IMR-90 (cell line): ENCODE data around the gene CABYR. TPM values are rescaled to one million over a fixed set of nuclear protein-coding genes. Genes with fewer than 3 reads are reported as not detected.

Experiments
- ATAC-seq: fragments of 200-7000 bp; cut with Tn5 transposase; 2 replicates; pipeline ENCODE4 v1.9.1; 2020; ENCODE audit warnings: low read depth, mild to moderate bottlenecking, moderate library complexity
- BruUV-seq: library from RNA; stranded (reverse); fragments of 400-500 nt; replicated peaks from 2 replicates; lab custom pipeline; 2021; lab: Mats Ljungman, UMichigan
- CTCF ChIA-PET: fragments of 300-600 bp; formaldehyde crosslinking; extraction: SDS; loops from one replicate; lab custom pipeline; 2021; ENCODE audit warnings: antibody characterized with exemption; lab: Yijun Ruan, JAX
- POLR2A ChIA-PET: fragments of 300-600 bp; sonication (Branson Sonifier 250); formaldehyde crosslinking; loops from one replicate; lab custom pipeline; 2022; ENCODE audit warnings: antibody characterized with exemption; ENCODE audit not compliant: unreplicated experiment; lab: Charles Lee
- DNase-seq: peaks from one replicate; pipeline ENCODE4 v3.0.0; 2013
- H2AFZ ChIP-seq: replicated peaks from 2 replicates; pipeline ENCODE3; 2013; ENCODE audit warnings: low read length, mild to moderate bottlenecking; ENCODE audit not compliant: poor library complexity
- H2AK5ac ChIP-seq: 2 replicates; pipeline ENCODE4 v1.6.1; 2013; ENCODE audit warnings: low read depth, low read length, inconsistent platforms
- H2AK9ac ChIP-seq: replicated peaks from 2 replicates; pipeline ENCODE3; 2013; ENCODE audit warnings: mild to moderate bottlenecking, low read depth, low read length, moderate library complexity; ENCODE audit not compliant: poor library complexity
- H2BK120ac ChIP-seq: 2 replicates; pipeline ENCODE4 v1.6.1; 2013; ENCODE audit warnings: low read depth, low read length, inconsistent platforms
- H2BK15ac ChIP-seq: 3 replicates; pipeline ENCODE4 v1.6.1; 2013; ENCODE audit warnings: low read depth, low read length, inconsistent platforms
- H2BK20ac ChIP-seq: 2 replicates; pipeline ENCODE4 v1.6.1; 2013; ENCODE audit warnings: low read depth, mild to moderate bottlenecking, inconsistent platforms, low read length, moderate library complexity
- H2BK5ac ChIP-seq: 2 replicates; pipeline ENCODE4 v1.6.1; 2013; ENCODE audit warnings: mild to moderate bottlenecking, low read depth, low read length, inconsistent platforms; ENCODE audit not compliant: poor library complexity, severe bottlenecking
- H3K14ac ChIP-seq: replicated peaks from 2 replicates; pipeline ENCODE4 v1.6.1; 2013; ENCODE audit warnings: low read depth, low read length, inconsistent platforms
- H3K18ac ChIP-seq: 2 replicates; pipeline ENCODE4 v1.6.1; 2013; ENCODE audit warnings: low read depth, low read length, control low read depth
- H3K23ac ChIP-seq: 2 replicates; pipeline ENCODE4 v1.6.1; 2013; ENCODE audit warnings: low read depth, low read length, inconsistent platforms
- H3K27ac ChIP-seq: 2 replicates; pipeline ENCODE4 v1.5.1; 2013; ENCODE audit warnings: mild to moderate bottlenecking, control low read depth, low read length; ENCODE audit not compliant: insufficient read depth
- H3K27me3 ChIP-seq: 2 replicates; pipeline ENCODE4 v1.6.1; 2013; ENCODE audit warnings: low read length; ENCODE audit not compliant: control insufficient read depth, insufficient read depth
- H3K36me3 ChIP-seq: 2 replicates; pipeline ENCODE4 v1.6.1; 2013; ENCODE audit warnings: low read length, mixed read lengths; ENCODE audit not compliant: control insufficient read depth, insufficient read depth
- H3K4ac ChIP-seq: 2 replicates; pipeline ENCODE4 v1.6.1; 2013; ENCODE audit warnings: low read depth, low read length, inconsistent platforms
- H3K4me1 ChIP-seq: 2 replicates; pipeline ENCODE4 v1.6.1; 2013; ENCODE audit warnings: low read length, mixed read lengths; ENCODE audit not compliant: control insufficient read depth, insufficient read depth
- H3K4me2 ChIP-seq: 2 replicates; pipeline ENCODE4 v1.6.1; 2013; ENCODE audit warnings: low read depth, mild to moderate bottlenecking, control low read depth, low read length, moderate library complexity
- H3K4me3 ChIP-seq: 2 replicates; pipeline ENCODE4 v1.5.1; 2013; ENCODE audit warnings: low read depth, mild to moderate bottlenecking, control low read depth, low read length, moderate library complexity; ENCODE audit not compliant: insufficient read depth
- H3K56ac ChIP-seq: 2 replicates; pipeline ENCODE4 v1.6.1; 2013; ENCODE audit warnings: low read length, inconsistent platforms; ENCODE audit not compliant: insufficient read depth; ENCODE audit errors: extremely low read depth
- H3K79me1 ChIP-seq, 2 experiments: 2 replicates each; pipeline ENCODE4 v1.6.1; 2013; ENCODE audit warnings: low read length in 2 of 2, inconsistent platforms in 1 of 2, low read depth in 1 of 2
- H3K9ac ChIP-seq: 2 replicates; pipeline ENCODE4 v1.6.1; 2013; ENCODE audit warnings: low read depth, low read length, control low read depth
- H3K9me1 ChIP-seq: 2 replicates; pipeline ENCODE4 v1.6.1; 2013; ENCODE audit warnings: low read length, inconsistent platforms; ENCODE audit not compliant: insufficient read depth
- H3K9me3 ChIP-seq: 2 replicates; pipeline ENCODE4 v1.6.1; 2013; ENCODE audit warnings: low read length; ENCODE audit not compliant: control insufficient read depth, insufficient read depth
- H4K20me1 ChIP-seq: 2 replicates; pipeline ENCODE4 v1.6.1; 2013; ENCODE audit warnings: low read length, inconsistent platforms; ENCODE audit not compliant: insufficient read depth
- H4K5ac ChIP-seq: 2 replicates; pipeline ENCODE4 v1.6.1; 2013; ENCODE audit warnings: mild to moderate bottlenecking, low read depth, low read length, control low read depth
- H4K8ac ChIP-seq, 2 experiments: 2 replicates each; pipeline ENCODE4 v1.6.1; 2013; ENCODE audit warnings: low read depth in 2 of 2, low read length in 2 of 2, control low read depth in 1 of 2, inconsistent platforms in 1 of 2
- H4K91ac ChIP-seq: 2 replicates; pipeline ENCODE4 v1.6.1; 2013; ENCODE audit warnings: low read depth, low read length, inconsistent platforms; ENCODE audit not compliant: insufficient read depth
- POLR2A ChIP-seq: IDR thresholded peaks from 2 replicates; pipeline ENCODE4 v1.6.1; 2012; ENCODE audit warnings: mild to moderate bottlenecking, low read depth, low read length
- WGBS, 2 experiments: methylation state at CpG; one replicate each; pipeline versions ENCODE4 v1.1.5 to v1.1.7; 2013; ENCODE audit warnings: missing lambda C conversion rate in 2 of 2; ENCODE audit not compliant: insufficient read length in 1 of 2; ENCODE audit errors: extremely low coverage in 2 of 2; 5-methylcytosine and 5-hydroxymethylcytosine counted together
- dilution Hi-C: fragments of 300-500 bp; cut with HindIII; formaldehyde crosslinking; loops from one replicate; pipeline ENCODE4 v1.14.3; 2018; ENCODE audit warnings: low sequenced_read_pairs; ENCODE audit not compliant: unreplicated experiment
- in situ Hi-C: fragments of 300-500 bp; cut with MboI; formaldehyde crosslinking; loops from 3 replicates; pipeline ENCODE4 v1.14.3; 2019; ENCODE audit warnings: low sequenced_read_pairs, inconsistent platforms, mixed read lengths
- intact Hi-C: fragments of 100-400 bp; cut with micrococcal nuclease; formaldehyde crosslinking; loops from 2 replicates; pipeline ENCODE4 v1.10.0; 2022
- polyA plus RNA-seq, 3 experiments: library from polyadenylated mRNA; depleted of rRNA; stranded (reverse); fragments of >200 nt; gene quantifications; 2 replicates each; pipeline ENCODE4 v1.2.3, GENCODE V29; 2012; ENCODE audit warnings: low replicate concordance in 1 of 3
- total RNA-seq: library from RNA; depleted of rRNA; stranded (reverse); fragments of >200 nt; gene quantifications from 2 replicates; pipeline ENCODE4 v1.2.3, GENCODE V29; 2012
- TF ChIP-seq, protein P1 (sequence below): conservative IDR thresholded peaks from 2 replicates; pipeline ENCODE4 v1.5.1; 2012; ENCODE audit warnings: mild to moderate bottlenecking, low read depth, low read length, improper control_type of control experiment

The CABYR gene
- total and polyA plus RNA-seq, 2 of the 4 experiments (the other 2 are of a cell fraction), result 4.1 to 6.2 TPM

DNA sequence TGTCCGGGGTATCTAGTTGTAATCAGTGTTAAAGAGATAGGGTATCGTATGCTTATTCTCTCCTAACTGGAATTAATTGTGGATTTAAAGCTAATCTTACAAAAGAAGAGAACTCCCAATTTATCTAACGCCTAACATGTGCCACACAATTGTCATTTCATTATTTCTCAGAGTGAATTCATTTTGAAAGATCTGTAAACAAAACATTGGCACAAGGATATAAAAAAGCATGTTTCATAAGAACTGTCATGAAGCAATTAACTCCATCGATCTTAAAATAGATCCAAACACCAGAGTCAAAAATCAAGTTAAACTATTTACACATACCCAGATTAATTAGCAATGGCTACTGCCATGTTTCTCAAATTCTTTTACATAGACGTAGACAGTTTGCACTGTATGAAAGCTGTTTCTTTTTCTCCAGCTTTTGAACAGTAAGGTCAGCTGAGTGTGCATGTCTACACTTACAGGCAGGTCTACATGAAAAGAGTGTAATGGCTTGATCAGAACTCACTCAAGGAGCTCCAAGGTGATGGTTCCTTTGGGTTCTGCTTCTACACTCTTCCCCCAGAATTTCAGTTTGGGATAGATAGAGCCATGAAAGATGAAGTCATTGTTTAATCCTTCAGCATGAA is 38.8 kb downstream of the CABYR start:
- DNase-seq (no peak), ATAC-seq (no peak)
- intact Hi-C loops (loop anchor here (2.0 to 5.0 kb wide), 3 partner anchors 180 to 310 kb away; no protein-coding TSS in a partner anchor), dilution Hi-C loops (no loop called here), in situ Hi-C loops (no loop called here)
- 40% methylated on average over 1 of the region's 5 CpGs; no CpG with 5 or more reads in 1 of the 2 experiments for WGBS, 2 experiments
- Histone ChIP-seq H3K4ac (no peak overlapping the region), H3K4me3 (no peak overlapping the region), H3K14ac (no peak overlapping the region), H4K5ac (no peak overlapping the region), H3K9ac (no peak overlapping the region), H3K36me3 (0 out of 2 replicates have a peak, but pooled peaks cover 3% of the 10 kb centered on the region), H3K4me2 (no peak overlapping the region), H2AK9ac (no peak overlapping the region), H3K9me1 (peaks cover 4% of the 10 kb centered on the region; the same call in 1 of the 2 replicates), H3K79me1 (peaks cover 0 to 4% of the 10 kb centered on the region in 2 experiments; a peak in 2 of 4 replicates), H4K91ac (no peak overlapping the region), H3K9me3 (no peaks in the 10 kb centered on the region), H3K27ac (no peak overlapping the region), H2BK5ac (no peak overlapping the region), H4K8ac (no peak overlapping the region), H3K23ac (peak overlapping the region; percentile 39; the same call in 1 of the 2 replicates), H4K20me1 (no peaks in the 10 kb centered on the region; the same call in 1 of the 2 replicates), H2AK5ac (no peak overlapping the region), H2BK15ac (no peak overlapping the region), H2AFZ (no peak overlapping the region), H3K56ac (no peak overlapping the region), H2BK20ac (no peak overlapping the region), H2BK120ac (no peak overlapping the region), H3K18ac (no peak overlapping the region), H3K27me3 (no peaks in the 10 kb centered on the region), H3K4me1 (no peaks in the 10 kb centered on the region)
- POLR2A ChIA-PET, result no interaction called here
- no peak for TF ChIP-seq POLR2A
- TF ChIP-seq, protein P1, sequence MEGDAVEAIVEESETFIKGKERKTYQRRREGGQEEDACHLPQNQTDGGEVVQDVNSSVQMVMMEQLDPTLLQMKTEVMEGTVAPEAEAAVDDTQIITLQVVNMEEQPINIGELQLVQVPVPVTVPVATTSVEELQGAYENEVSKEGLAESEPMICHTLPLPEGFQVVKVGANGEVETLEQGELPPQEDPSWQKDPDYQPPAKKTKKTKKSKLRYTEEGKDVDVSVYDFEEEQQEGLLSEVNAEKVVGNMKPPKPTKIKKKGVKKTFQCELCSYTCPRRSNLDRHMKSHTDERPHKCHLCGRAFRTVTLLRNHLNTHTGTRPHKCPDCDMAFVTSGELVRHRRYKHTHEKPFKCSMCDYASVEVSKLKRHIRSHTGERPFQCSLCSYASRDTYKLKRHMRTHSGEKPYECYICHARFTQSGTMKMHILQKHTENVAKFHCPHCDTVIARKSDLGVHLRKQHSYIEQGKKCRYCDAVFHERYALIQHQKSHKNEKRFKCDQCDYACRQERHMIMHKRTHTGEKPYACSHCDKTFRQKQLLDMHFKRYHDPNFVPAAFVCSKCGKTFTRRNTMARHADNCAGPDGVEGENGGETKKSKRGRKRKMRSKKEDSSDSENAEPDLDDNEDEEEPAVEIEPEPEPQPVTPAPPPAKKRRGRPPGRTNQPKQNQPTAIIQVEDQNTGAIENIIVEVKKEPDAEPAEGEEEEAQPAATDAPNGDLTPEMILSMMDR, result no peak
- BruUV-seq, result no TSS peak
- CTCF ChIA-PET, result interaction anchor here (0.9 to 1.7 kb wide), 3 partner anchors 10 to 34 kb away, joined by 4 to 8 read pairs (median 6); no protein-coding TSS in a partner anchor
